ENCODE measurements around the gene DRC1. TPM values are rescaled to one million over a fixed set of nuclear protein-coding genes. Genes with fewer than 3 reads are reported as not detected.

DRC1 gene
- 0.20 TPM in 1 of 2 replicates, not detected in the other for total RNA-seq (2021)
- long read RNA-seq, partial matches to known transcripts, result 0 of 1 reads
- long read RNA-seq, other reads (novel, unspliced or antisense), result 0 of 1 reads

- Histone ChIP-seq H2BK120ac (ENCODE audit: low read depth, low read length, poor library complexity, severe bottlenecking) (no peak within 1 kb of the TSS), H2AK5ac (ENCODE audit: insufficient read length, low read length) (no peak within 1 kb of the TSS), H2BK5ac (ENCODE audit: insufficient read length, low read length) (no peak within 1 kb of the TSS), H3K27ac (ENCODE audit: insufficient read length, low read depth, low read length) (no peak within 1 kb of the TSS), H3T11ph (ENCODE audit: low read length) (no peak within 1 kb of the TSS), H3K9ac (ENCODE audit: extremely low read depth, insufficient read length, low read length) (no peak within 1 kb of the TSS), H3K23me2 (ENCODE audit: insufficient read length, low read depth, low read length, poor library complexity, severe bottlenecking) (no peaks in the 10 kb centered on the region), H3K23ac (ENCODE audit: insufficient read length, low read depth, low read length) (no peak within 1 kb of the TSS), H2AFZ (ENCODE audit: low read length) (no peak within 1 kb of the TSS), H4K5ac (ENCODE audit: insufficient read length, low read depth, low read length) (no peak within 1 kb of the TSS), H3K4ac (ENCODE audit: low read depth, low read length) (no peak within 1 kb of the TSS), H3K56ac (ENCODE audit: insufficient read length, low read depth, low read length) (no peak within 1 kb of the TSS), H4K20me1 (ENCODE audit: control insufficient read depth, insufficient read depth, insufficient read length) (no peaks in the 10 kb centered on the region), H2BK12ac (ENCODE audit: insufficient read length, low read depth, low read length) (no peak within 1 kb of the TSS), H2BK20ac (ENCODE audit: low read depth, low read length, poor library complexity, severe bottlenecking) (no peak within 1 kb of the TSS), H3K18ac (ENCODE audit: insufficient read length, low read depth, low read length) (peak within 1 kb of the TSS; percentile 84), H3K79me2 (ENCODE audit: insufficient read depth, low read length) (no peaks in the 10 kb centered on the region), H2BK15ac (ENCODE audit: low read depth, low read length) (no peak within 1 kb of the TSS), H3K4me2 (ENCODE audit: insufficient read depth, insufficient read length, low read length) (peak within 1 kb of the TSS; percentile 63), H3K27me3 (ENCODE audit: insufficient read depth, low read length) (no peaks in the 10 kb centered on the region), H4K8ac (replicated peaks; ENCODE audit: insufficient read length, low read depth, low read length) (no peak within 1 kb of the TSS), H3K79me1 (ENCODE audit: insufficient read depth, low read depth, low read length, poor library complexity, severe bottlenecking) (no peaks in the 10 kb centered on the region), H3K14ac (ENCODE audit: insufficient read depth, low read length) (peak within 1 kb of the TSS; percentile 91; the same call in 1 of the 2 replicates), H3K9me3 (ENCODE audit: control insufficient read depth, low read depth, low read length) (no peaks in the 10 kb centered on the region), H4K91ac (ENCODE audit: insufficient read length, low read depth, low read length) (no peak within 1 kb of the TSS), H3K4me1 (ENCODE audit: insufficient read depth, low read length) (no peaks in the 10 kb centered on the region)
- WGBS (ENCODE audit: extremely low coverage, insufficient read length, low lambda C conversion rate), result no CpG with 5 or more reads among the region's 63 CpGs
- Mint-ChIP-seq H3K9me3 (no peaks in the 10 kb centered on the region), H3K4me1 (peaks cover 8 to 10% of the 10 kb centered on the region in 2 experiments; a peak in 3 of 4 replicates), H3K4me3 (peak within 1 kb of the TSS; percentile 68 to 73), H3K27ac (no peak within 1 kb of the TSS), H3K27me3 (ENCODE audit: low read depth) (peaks cover 10% of the 10 kb centered on the region), H3K36me3 (ENCODE audit: insufficient read depth in 1 of 3, low read depth in 3 of 3) (no peaks in the 10 kb centered on the region)
- DNase-seq, result peak; percentile 94
- no peak for TF ChIP-seq CTCF (conservative IDR thresholded peaks at IDR 0.05)
These were observed at the start of gene DRC1 for GRCh38 chr2:26401739-26402541. TSS of gene DRC1 (plus strand) at chr2:26401920. CDS start at chr2:26401990, 70 bp downstream.
